NCI-H774 (cell line): ENCODE data around the gene TMEM147.
"Not testable (repeated sequence)": the region's sequence is repeated elsewhere in the genome, so short reads cannot be mapped to it uniquely, and the experiment has no call there.

Source experiments
- DNase-seq: peaks from one replicate; lab custom pipeline; 2025; lab: John Stamatoyannopoulos, UW

The TMEM147 gene

DNA sequence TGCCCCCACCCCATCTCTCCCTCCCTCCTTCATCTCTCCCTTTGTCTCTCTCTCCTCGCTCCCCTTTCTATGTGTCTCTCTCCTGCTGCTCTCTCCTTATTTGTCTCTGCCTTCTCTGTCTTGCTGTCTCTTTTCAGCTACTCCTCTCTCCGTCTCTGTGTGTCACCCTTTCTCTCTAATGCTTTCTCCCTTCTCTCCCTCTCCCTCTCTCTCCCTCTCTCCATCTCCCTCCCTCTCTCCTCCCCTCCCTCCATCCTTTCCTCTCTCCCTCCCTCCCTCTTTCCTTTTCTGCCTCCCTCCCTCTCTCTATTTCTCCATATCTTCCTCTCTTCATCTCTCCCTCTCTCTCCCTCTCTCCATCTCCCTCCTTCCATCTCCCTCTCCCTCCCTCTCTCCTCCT, 17.4 kb downstream of the TMEM147 start:
- DNase-seq: no peak

DNA sequence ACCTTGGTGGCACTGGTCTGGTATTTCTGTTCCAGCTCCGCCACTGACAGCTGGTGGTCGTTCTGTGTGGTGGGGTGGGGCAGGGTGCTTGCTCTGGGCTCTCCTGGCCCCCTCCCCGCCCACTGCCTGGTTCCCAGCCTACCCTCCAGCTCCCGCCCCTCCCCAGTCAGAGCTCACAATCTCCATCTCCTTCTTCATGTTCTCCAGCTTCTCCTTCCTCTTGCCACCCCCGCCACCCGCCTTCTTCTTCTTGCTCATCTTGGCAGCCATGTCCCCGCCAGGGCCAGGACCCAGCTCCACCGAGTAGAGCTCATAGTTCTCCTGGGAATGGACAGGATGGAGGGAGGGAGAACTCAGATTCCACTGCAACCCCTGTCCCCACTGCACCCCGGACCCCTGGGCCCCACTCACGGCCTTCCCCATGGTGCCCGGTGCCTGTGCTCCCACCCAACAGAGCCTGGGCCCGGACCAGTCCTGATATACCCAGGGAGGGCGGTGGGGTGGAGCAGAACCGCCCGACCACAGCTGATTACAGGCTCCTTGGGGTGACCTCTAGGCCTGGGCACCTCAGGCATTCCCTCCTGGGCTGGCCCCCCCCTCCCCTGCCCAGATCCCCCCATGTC, 17.9 kb downstream of the TMEM147 start, which contains the start of gene ATP4A:
ATP4A (minus strand) TSS at position 452 of the 623 bp plus-strand sequence; CDS start at position 423, 29 bp downstream.
- no peak for DNase-seq

DNA sequence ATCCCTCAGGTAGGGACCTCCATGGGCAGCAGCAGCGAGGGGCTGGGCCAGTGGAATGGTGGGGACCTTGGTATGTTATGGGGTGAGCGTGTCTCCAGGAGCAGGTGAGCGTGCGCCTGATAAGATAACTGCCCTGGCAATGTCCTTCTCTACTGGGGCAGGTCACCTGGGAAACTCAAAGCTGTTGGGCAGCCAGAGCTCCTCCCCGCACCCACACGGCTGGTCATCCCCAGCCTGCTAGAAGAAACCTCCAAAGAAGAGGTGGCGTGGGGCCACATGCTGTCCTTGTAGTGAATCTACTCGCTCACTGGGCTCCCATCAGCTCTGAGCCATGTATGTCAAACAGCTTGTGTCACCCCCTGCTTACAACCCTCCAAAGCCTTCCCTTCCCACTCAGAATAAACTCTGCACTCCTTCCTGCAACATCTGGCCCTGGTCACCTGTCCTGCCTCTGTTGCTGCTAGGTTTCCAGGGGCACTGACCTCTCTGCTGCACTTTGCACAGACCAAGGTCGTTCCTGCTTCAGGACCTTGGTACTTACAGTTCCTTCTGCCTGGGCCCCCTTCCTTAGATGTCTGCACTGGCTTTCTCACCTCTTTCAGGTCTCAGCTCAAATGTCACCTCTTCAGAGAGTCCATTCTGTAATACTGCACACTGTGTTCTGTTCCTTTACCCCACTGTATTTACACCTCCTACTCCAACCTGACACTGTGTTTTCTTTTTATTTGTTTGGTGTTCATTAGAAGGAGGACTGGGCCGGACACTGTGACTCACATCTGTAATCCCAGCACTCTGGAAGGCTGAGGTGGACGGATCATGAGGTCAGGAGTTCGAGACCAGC, 19.8 kb downstream of the TMEM147 start:
- DNase-seq: no peak

DNA sequence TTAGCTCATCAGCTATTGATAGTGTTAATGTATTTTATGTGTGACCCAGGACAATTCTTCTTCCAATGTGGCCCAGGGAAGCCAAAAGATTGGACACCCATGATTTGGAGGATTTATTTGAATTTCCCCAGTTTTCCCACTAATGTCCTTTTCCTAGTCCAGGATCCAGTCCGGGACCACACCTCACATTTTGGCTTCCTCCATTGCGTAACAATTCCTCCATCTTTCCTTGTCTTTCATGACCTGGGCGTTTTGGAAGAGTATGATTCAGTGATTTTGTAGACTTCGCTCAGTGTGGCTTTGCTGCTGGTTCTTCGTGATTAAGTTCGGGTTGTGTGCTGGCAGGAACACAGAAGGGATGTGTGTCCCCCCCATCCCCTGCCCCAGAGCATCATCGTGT, 21.3 kb downstream of the TMEM147 start:
- DNase-seq: no peak

DNA sequence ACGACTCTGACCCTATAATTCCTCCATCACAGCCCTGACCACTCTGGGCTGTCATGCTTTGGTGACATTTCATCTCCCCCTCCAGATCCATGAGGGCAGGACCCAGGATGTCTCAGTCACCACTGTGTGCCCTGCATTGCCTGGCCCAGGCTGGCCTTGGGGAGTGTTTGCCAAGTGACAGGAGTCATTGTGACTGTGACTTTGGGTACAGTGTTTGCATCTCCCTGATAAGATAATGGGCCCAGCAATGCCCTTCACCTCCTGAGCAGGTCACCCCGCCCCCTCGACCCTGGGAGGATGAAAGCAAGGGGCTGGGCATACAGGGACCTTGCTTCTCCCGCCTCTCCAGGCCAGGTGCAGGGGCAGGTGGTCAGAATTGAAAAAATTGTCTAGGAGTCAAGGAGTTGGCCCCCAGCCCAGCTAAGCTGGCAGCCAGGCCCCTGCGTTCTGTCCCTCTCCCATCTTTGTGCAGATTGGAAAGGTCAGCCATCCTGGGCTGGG, 23.9 kb downstream of the TMEM147 start:
- no peak for DNase-seq

DNA sequence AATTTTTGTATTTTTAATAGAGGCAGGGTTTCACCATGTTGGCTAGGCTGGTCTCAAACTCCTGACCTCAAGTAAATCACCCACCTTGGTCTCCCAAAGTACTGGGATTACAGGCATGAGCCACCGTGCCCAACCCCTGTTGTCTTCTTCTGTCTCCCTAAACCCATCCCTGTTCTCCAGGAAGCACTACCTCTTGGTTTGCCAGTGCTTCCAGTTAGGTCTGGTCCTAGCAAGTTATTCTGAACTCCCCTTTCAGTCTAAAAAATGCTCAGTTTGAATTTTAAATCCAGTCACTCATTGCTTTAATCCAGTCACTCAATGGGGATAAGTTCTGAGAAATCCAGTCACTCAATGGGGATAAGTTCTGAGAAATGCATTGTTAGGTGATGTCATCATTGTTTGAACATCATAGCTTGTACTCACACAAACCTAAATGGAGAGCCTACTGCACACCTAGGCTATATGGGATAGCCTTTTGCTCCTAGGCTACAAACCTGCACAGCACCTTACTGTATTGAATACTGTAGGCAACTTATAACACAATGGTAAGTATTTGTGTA, 26.1 kb downstream of the TMEM147 start:
- no peak for DNase-seq

DNA sequence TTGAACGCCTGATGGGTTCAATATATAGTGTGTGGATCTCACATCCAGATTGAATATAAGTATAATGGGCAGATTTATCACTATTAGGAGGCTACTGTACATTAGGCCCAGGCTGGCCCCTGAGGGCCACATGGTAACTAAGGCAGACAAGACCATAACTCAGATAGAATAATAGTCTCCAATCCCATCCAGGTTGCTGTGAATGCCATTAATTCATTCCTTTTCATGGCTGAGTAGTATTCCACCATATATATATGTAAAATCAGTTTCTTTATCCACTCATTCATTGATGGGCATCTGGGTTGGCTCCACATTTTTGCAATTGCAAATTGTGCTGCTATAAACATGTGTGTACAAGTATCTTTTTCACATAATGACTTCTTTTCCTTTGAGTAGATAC, 32.5 kb downstream of the TMEM147 start:
- no peak for DNase-seq

DNA sequence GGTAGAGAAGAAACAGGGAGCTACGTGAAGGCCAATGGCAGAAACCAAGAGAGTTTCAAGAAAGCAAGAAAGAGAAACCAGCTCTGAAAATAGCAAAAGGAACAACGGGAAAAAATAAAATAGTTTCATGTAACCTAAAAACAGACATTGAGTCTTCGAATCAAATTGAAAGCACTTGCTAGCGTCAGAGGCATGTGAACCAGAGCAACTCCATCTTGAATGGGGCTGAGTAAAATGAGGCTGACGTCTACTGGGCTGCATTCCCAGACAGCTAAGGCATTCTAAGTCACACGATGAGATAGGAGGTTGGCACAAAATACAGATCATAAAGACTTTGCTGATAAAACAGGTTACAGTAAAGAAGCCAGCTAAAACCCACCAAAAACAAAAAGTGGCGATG, 33.3 kb downstream of the TMEM147 start:
- DNase-seq: no peak

DNA sequence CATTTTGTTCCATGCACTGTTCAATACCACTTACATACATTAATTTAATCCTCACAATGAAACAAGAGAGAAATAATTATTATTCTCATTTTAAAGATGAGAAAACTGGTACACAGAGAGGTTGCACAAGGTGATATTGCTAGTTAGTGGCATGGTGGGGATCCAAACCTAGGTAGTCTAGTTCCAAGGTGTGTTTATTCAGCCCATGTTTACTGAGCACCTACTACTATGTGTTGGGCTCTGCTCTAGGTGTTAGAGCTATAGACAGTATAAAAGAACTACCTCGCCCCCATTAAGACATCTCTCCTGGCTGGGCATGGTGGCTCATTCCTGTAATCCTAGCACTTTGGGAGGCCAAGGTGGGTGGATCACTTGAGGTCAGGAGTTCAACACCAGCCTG, 37.3 kb downstream of the TMEM147 start:
- DNase-seq: no peak

DNA sequence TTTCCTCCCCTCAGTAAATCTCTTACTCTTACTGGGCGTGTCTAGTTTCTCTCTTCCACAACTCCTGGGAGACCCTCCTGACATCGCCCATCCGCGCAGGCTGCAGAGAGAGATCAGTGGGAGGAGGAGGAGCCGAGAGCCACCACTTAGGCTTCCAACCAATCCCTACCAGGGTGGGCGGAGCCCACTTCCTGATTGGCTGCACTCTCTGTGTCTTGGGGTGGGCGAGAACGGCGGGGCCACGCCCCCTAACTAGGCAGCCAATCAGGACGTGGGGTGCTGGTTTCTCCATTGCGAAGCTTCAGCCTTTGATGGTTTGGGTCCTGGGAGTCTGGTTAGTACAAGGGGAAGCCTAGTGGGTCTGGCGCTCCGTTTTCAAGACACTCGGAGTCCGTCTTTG, 40.4 kb downstream of the TMEM147 start, which contains the start of gene PMIS2:
PMIS2 (plus strand) TSS at position 326 of the 400 bp plus-strand sequence. CDS start 87 bp downstream, outside the sequence.
- DNase-seq: no peak

DNA sequence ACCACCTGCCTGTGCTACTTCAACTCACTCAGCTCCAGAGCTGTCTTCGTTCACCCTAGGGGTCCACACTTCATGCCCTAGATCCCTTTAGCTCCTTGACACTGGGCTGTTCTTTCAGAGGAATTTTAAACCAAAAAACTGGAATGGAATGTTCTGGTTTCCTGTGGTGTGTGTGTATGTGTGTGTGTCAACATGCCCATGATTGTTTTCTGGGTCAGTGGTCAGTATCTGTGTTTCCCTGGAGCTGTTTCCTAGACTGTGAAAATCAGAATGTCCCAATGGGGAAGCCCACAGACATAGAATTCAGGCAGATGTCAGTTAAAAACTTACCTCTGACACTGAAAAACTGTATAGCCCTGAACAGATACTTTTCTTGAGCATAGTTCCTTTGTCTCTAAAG, 41.9 kb downstream of the TMEM147 start:
- no peak for DNase-seq

DNA sequence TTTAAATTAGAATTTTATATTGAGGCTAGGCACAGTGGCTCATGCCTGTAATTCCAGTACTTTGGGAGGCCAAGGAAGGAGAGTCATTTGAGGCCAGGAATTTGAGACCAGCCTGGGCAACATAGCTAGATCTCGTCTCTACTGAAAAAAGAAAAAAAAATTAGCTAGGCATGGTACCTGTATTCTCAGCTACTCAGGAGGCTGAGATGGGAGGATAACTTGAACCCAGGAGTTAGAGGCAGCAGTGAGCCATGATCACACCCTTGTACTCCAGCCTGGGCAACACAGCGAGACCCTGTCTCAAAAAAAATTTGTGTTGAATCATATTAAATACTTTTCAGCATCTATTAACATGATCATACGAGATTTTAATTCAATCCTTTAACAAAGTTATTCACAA, 45.4 kb downstream of the TMEM147 start:
- no peak for DNase-seq

DNA sequence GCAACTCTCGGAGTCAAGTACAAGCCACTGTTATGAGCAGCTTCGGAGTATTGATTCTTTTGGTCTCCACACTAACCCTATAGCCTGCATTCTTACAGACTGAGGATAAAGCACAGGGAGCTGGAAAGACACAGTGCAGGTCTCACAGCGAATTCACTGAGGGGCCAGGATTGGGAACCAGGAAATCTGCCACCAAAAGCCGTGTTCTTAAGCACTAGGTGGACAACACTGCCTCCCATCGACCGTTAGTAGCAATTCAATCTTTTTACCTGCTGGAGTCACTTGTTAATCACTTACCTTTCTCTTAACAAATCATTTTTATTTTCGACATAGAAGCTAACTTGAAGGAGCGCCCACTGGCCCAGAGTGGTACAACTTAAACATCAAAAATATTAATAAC, 46.8 kb downstream of the TMEM147 start:
- DNase-seq: peak; percentile 12

DNA sequence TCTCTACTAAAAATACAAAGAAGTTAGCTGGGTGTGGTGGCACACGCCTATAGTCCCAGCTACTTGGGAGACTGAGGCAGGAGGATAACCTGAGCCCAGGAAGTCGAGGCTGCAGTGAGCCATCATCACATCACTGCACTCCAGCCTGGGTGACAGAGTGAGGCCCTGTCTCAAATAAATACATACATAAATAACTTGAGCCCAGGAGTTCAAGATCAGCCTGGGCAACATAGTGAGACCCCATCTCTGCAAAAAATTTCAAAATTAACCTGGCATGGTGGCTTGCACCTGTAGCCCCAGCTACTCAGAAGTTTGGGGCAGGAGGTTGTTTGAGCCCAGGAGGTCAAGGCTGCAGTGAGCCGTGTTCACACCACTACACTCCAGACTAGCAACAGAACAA, 49.6 kb downstream of the TMEM147 start:
- DNase-seq: not testable (repeated sequence)

DNA sequence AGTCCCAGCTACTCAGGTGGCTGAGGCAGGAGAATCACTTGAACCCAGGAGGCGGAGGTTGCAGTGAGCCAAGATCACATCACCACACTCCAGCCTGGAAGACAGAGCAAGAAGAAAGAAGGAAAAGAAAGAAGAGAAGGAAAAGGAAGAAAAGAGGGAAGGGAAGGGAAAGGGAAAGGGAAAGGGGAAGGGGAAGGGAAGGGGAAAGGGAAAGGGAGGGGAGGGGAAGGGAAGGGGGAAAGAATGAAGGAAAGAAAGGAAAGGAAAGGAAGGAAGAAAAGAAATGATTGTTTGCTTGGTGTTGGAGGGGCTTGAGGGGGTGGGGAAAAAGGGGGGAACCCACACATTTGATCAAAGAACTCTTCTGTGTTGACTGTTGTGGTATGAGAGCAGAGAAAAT, 50.5 kb downstream of the TMEM147 start:
- DNase-seq: no peak

DNA sequence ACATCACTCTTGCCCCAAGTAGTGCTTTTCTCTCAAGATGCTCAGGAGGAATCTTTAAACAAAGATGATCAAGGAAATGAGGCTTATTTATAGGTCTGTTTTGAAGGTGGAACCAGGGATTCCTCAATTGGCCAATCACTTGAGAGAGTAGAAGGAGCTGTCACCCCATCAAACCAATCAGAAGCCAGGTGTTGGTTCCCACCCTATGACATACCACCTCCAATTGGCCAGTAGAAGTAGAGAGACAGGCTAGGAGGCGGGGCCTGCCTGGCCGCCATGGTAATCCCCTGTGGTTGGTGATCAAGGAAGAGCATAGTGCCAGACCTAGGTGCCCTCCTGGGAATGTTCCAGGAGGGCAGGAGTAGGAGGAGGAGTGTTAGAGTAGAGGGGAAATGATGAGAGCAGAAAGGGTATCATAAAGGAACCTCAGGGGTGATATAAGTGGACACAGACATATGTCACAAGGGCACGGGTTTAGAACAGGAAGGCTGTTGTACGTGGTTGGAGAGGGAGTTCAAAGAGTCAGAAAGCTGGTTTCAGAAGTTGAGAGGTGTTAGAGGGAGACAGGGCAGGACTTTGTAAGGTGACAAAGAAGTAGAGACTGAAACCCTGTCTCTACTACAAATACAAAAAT, 51.1 kb downstream of the TMEM147 start:
- DNase-seq: no peak
